DMS114 treated with DMSO at 0.1 percent for 48 hours (cell line): ENCODE data around the gene TYW1.
"Not testable (repeated sequence)": the region's sequence is repeated elsewhere in the genome, so short reads cannot be mapped to it uniquely, and the experiment has no call there.

Source experiments
- DNase-seq: peaks from one replicate; lab custom pipeline; 2025; ENCODE audit not compliant: unreplicated experiment; lab: John Stamatoyannopoulos, UW

The TYW1 gene

GRCh38 chr7:67128257-67128656, 131.6 kb downstream of the TYW1 start:
- DNase-seq, result not testable (repeated sequence)

DNA sequence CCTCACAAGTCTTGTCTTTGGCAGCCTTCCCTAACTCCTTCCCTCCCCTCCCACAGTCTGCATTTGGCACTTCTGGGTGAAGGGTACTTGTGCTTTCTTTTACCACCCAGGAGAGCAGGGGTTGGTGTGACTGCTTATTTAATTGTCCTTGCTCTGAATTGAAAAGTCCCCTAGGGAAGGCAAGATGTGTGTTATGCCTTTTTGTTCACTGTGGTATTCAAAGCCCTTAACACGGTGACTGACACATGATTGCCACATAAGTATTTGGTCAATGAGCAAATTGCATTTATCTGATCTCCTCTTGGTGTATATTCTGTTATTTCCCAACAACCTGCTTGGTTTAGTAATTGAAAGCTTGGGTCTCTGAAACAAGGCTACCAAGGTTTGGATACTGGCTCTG, 134.1 kb downstream of the TYW1 start:
- DNase-seq, result not testable (repeated sequence)

GRCh38 chr7:67134912-67135311, 138.3 kb downstream of the TYW1 start:
- not testable (repeated sequence) for DNase-seq

DNA sequence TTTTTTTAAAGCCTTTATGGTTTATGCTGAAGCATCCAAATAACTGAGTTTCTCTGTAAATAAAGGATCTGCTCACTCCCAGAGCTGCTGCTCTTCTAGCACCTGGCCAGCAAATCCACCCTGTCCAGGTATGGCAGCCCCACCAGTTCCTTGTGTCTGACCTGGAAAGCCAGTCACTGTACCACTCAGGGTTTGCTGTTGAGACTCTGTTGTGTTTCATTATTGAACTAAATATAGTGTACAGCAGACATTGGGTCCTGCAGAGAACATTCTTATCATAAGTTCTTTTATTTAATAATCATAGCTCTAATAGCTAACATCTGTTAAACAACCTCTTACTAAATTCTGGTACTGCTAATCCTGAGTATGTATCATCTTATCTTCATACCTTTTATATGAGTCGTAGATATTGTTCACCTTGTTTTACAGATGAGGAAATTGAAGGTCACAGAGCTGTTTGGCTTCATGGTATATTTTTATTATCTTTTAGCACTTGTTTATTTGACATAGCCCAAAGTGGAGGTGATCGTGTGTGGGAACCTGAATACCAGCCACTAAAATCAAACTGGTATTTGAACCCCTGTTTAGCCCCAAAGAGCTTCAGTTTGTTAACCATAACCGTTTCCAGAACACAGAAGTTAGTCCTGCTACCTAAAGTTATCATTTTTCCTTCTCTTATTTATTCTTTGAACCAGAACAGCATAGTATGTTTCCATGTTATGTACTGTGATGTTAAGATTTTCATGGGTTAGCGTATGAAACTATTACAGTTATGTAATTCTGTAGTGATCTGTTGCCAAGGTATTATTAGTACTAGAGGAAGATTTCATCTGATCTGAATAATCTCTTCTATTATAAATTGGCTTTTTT, 139.2 kb downstream of the TYW1 start:
- DNase-seq, result not testable (repeated sequence)

DNA sequence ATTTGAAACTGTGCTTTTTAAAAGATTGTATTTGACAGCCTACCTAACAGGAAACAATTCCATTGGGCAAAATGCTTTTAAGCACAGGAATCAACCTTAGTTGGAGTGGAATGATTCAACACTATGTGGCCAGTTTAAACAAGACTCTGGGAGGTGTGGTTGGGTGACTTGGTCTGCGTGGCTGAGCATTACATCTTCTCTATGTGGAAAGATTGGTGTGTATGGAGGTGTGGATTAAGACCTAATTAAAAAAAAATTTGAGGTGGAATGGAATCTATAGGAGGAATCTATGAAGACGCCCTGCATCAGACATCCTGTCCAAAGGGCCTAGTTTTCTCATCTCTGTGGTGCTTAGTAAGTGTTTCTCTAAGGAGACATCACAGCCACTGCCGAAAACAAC, 140.9 kb downstream of the TYW1 start:
- DNase-seq, result not testable (repeated sequence)

GRCh38 chr7:67139876-67140275, 143.2 kb downstream of the TYW1 start:
- DNase-seq, result not testable (repeated sequence)

- not testable (repeated sequence) for DNase-seq
These were observed 144.4 kb downstream of the TYW1 start for GRCh38 chr7:67141001-67141400.

GRCh38 chr7:67143091-67143786, 146.6 kb downstream of the TYW1 start:
- DNase-seq, result not testable (repeated sequence)

DNA sequence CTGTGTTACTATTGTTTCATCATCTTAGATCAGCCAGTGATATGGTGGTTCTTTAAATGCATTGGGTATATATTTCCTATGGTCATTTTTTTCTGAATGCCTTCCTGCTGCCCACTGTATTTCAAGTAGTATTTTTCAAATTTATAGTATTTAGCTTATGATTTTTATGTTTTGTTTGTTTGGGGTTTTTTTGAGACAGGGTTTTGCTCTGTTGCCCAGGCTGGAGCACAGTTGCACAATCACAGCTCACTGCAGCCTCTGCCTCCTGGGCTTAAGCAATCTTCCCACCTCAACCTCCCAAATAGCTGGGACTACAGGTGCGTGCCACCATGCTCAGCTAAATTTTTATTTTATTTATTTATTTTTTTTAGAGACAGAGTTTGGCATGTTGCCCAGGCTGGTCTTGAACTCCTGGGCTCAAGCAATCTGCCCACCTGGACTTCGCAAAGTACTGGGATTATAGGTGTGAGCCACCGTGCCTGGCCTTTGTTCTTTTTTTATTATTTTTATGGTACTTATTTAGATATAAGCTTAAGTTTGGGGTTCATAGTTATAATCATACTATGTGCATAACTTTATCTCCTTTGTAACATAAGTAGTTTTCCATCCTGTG, 149.1 kb downstream of the TYW1 start:
- DNase-seq, result not testable (repeated sequence)

GRCh38 chr7:67149131-67149530, 152.5 kb downstream of the TYW1 start:
- DNase-seq, result not testable (repeated sequence)

GRCh38 chr7:67154374-67154773, 157.7 kb downstream of the TYW1 start:
- not testable (repeated sequence) for DNase-seq

DNA sequence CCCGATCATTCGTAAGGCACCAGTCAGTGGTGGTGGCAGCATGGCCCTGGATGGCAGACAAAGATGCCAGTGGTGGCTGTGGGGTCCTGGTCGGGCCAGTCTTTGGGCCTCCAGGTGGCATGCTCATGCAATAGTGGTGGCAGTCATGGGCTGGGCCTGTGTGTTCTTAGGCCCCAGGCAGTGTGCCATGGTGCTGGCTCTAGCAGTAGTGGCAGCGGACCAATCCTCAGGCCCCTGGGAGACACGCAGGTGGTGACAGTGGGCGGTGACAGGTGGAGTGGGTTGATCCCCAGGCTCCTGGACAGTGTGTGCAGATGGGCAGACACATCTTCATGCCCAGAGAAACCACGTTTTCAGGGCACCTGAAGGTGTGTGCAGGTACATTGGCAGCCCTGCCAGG, 159.4 kb downstream of the TYW1 start:
- DNase-seq, result not testable (repeated sequence)

DNA sequence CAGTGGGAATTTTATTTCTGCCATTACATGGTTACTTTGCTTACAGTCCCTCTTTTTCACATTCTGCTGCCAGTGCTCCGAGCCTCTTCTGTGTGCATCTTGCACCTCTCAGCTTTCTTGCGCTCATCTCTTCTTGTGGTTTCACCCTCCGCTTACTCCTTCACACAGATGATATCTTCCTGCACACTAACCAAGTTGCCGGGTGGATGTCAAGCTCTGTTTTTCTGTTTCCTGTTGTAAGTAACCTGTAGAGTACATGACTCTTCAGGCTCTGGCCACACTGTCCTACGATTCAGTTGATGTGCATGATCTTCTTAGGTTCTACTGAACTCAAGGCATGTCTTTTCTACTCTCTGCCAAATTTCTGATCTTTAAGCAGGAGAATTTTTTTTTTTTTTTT, 166.7 kb downstream of the TYW1 start:
- DNase-seq, result not testable (repeated sequence)

- DNase-seq, result not testable (repeated sequence)
These were observed 174.5 kb downstream of the TYW1 start for GRCh38 chr7:67171151-67171550.

GRCh38 chr7:67176730-67177129, 180.1 kb downstream of the TYW1 start:
- not testable (repeated sequence) for DNase-seq

- not testable (repeated sequence) for DNase-seq
These were observed 182.5 kb downstream of the TYW1 start for GRCh38 chr7:67178915-67179688.

GRCh38 chr7:67182956-67183750, 186.5 kb downstream of the TYW1 start:
- DNase-seq, result not testable (repeated sequence)

GRCh38 chr7:67184912-67185659, 188.5 kb downstream of the TYW1 start:
- DNase-seq, result not testable (repeated sequence)

GRCh38 chr7:67185660-67186129, 189.1 kb downstream of the TYW1 start:
- not testable (repeated sequence) for DNase-seq
